HepG2 (cell line): Measurements from ENCODE around the gene ID4. TPM values are rescaled to one million over a fixed set of nuclear protein-coding genes. Genes with fewer than 3 reads are reported as not detected.

Experiments
- ARHGAP35 ChIP-seq: sonication (generic); formaldehyde crosslinking; IDR thresholded peaks from 2 replicates; pipeline ENCODE4 v1.9.0; 2022; ENCODE audit warnings: mild to moderate bottlenecking, inconsistent platforms, moderate library complexity, missing genetic modification reagents, borderline replicate concordance
- E2F2 ChIP-seq: sonication (generic); formaldehyde crosslinking; IDR thresholded peaks from 2 replicates; pipeline ENCODE4 v1.4.0; 2020; ENCODE audit warnings: missing genetic modification reagents, borderline replicate concordance
- FOXC1 ChIP-seq: sonication (generic); formaldehyde crosslinking; IDR thresholded peaks from 2 replicates; pipeline ENCODE4 v1.8.0; 2022; ENCODE audit warnings: mild to moderate bottlenecking, missing genetic modification reagents, borderline replicate concordance
- GLMP ChIP-seq: sonication (generic); formaldehyde crosslinking; IDR thresholded peaks from 2 replicates; pipeline ENCODE4 v1.9.0; 2021; ENCODE audit warnings: missing genetic modification reagents, mild to moderate bottlenecking, borderline replicate concordance
- NFE2L2 ChIP-seq: fragments of 150-350 bp; IDR thresholded peaks from 2 replicates; pipeline ENCODE4 v1.6.1; 2014; ENCODE audit warnings: low read length
- NR2C2 ChIP-seq: sonication (generic); formaldehyde crosslinking; IDR thresholded peaks from 2 replicates; pipeline ENCODE4 v1.4.0; 2020; ENCODE audit warnings: missing genetic modification reagents, mild to moderate bottlenecking, moderate library complexity, borderline replicate concordance
- PHB2 ChIP-seq: fragments of 450-650 bp; IDR thresholded peaks from 2 replicates; pipeline ENCODE4 v1.6.1; 2018; ENCODE audit not compliant: partially characterized antibody
- PRDM4 ChIP-seq: sonication (generic); formaldehyde crosslinking; IDR thresholded peaks from 2 replicates; pipeline ENCODE4 v1.9.0; 2021; ENCODE audit warnings: missing genetic modification reagents, borderline replicate concordance
- SIX1 ChIP-seq: sonication (generic); formaldehyde crosslinking; IDR thresholded peaks from 2 replicates; pipeline ENCODE4 v1.4.0; 2020; ENCODE audit warnings: missing genetic modification reagents, borderline replicate concordance
- SMAD9 ChIP-seq: sonication (generic); formaldehyde crosslinking; IDR thresholded peaks from 2 replicates; pipeline ENCODE4 v1.5.1; 2020; ENCODE audit warnings: mild to moderate bottlenecking, missing genetic modification reagents
- TCF12 ChIP-seq, 2 experiments: fragments of 450-650 bp in 1 of 2; sonication (generic) in 1 of 2; formaldehyde crosslinking in 1 of 2; IDR thresholded peaks; 2 replicates each; pipeline versions ENCODE4 v1.6.1 to v1.8.0; 2017 to 2022; ENCODE audit warnings: antibody characterized with exemption in 1 of 2, mild to moderate bottlenecking in 1 of 2, missing genetic modification reagents in 1 of 2, moderate library complexity in 1 of 2
- ZBTB7A ChIP-seq: sonication (generic); formaldehyde crosslinking; IDR thresholded peaks from 2 replicates; pipeline ENCODE4 v1.8.0; 2022; ENCODE audit warnings: mild to moderate bottlenecking, missing genetic modification reagents
- ZBTB8A ChIP-seq: sonication (generic); formaldehyde crosslinking; IDR thresholded peaks from 2 replicates; pipeline ENCODE4 v1.4.0; 2020; ENCODE audit warnings: mild to moderate bottlenecking, low read depth, missing genetic modification reagents, borderline replicate concordance
- ZFP41 ChIP-seq: sonication (generic); formaldehyde crosslinking; IDR thresholded peaks from 2 replicates; pipeline ENCODE4 v1.4.0; 2020; ENCODE audit warnings: mild to moderate bottlenecking, missing genetic modification reagents, borderline replicate concordance
- ZNF143 ChIP-seq: sonication (generic); formaldehyde crosslinking; IDR thresholded peaks from 2 replicates; pipeline ENCODE4 v1.4.0; 2020; ENCODE audit warnings: missing genetic modification reagents
- ZNF282 ChIP-seq: fragments of 450-650 bp; IDR thresholded peaks from 2 replicates; pipeline ENCODE4 v1.6.1; 2018; ENCODE audit not compliant: partially characterized antibody
- ZNF296 ChIP-seq: sonication (generic); formaldehyde crosslinking; conservative IDR thresholded peaks from 2 replicates; pipeline ENCODE4 v1.5.0; 2020; ENCODE audit warnings: mild to moderate bottlenecking, missing genetic modification reagents
- ZNF510 ChIP-seq: sonication (generic); formaldehyde crosslinking; IDR thresholded peaks from 2 replicates; pipeline ENCODE4 v1.4.0; 2020; ENCODE audit warnings: low read depth, mild to moderate bottlenecking, missing genetic modification reagents
- ZNF83 ChIP-seq: sonication (generic); formaldehyde crosslinking; IDR thresholded peaks from 2 replicates; pipeline ENCODE4 v1.4.0; 2020; ENCODE audit warnings: missing genetic modification reagents, mild to moderate bottlenecking, borderline replicate concordance
- ZNF883 ChIP-seq: sonication (generic); formaldehyde crosslinking; IDR thresholded peaks from 2 replicates; pipeline ENCODE4 v1.5.1; 2020; ENCODE audit warnings: mild to moderate bottlenecking, missing genetic modification reagents; ENCODE audit errors: not compliant biosample characterization
- polyA plus RNA-seq, 8 experiments: library from polyadenylated mRNA; depleted of rRNA in 3 of 8; stranded (reverse) in 7 of 8; unstranded in 1 of 8; fragments of >200 nt; fragmentation: Illumina TruSeq in 4 of 8; extraction: Trizol in 4 of 8; gene quantifications; 2 replicates each; pipeline versions ENCODE4 v1.2.1 to v1.2.3, GENCODE V29; 2011 to 2016; ENCODE audit warnings: low read depth in 4 of 8, missing spikeins in 1 of 8, mixed read lengths in 1 of 8; ENCODE audit not compliant: insufficient read depth in 1 of 8
- total RNA-seq, 5 experiments: library from RNA; depleted of rRNA; stranded (reverse); fragments of >200 nt; fragmentation: Illumina TruSeq; extraction: Trizol; gene quantifications; 2 replicates each; pipeline ENCODE4 v1.2.3, GENCODE V29; 2016; ENCODE audit warnings: low read depth in 1 of 5
- TF ChIP-seq, protein P1 (sequence below): sonication (generic); formaldehyde crosslinking; IDR thresholded peaks from 2 replicates; pipeline ENCODE4 v1.4.0; 2020; ENCODE audit warnings: missing genetic modification reagents, borderline replicate concordance

The ID4 gene
- total and polyA plus RNA-seq, 2 of the 13 experiments (the other 11 are each of a cell fraction or from before 2014, with no cell fraction given) = 0.20 to 0.44 TPM

DNA sequence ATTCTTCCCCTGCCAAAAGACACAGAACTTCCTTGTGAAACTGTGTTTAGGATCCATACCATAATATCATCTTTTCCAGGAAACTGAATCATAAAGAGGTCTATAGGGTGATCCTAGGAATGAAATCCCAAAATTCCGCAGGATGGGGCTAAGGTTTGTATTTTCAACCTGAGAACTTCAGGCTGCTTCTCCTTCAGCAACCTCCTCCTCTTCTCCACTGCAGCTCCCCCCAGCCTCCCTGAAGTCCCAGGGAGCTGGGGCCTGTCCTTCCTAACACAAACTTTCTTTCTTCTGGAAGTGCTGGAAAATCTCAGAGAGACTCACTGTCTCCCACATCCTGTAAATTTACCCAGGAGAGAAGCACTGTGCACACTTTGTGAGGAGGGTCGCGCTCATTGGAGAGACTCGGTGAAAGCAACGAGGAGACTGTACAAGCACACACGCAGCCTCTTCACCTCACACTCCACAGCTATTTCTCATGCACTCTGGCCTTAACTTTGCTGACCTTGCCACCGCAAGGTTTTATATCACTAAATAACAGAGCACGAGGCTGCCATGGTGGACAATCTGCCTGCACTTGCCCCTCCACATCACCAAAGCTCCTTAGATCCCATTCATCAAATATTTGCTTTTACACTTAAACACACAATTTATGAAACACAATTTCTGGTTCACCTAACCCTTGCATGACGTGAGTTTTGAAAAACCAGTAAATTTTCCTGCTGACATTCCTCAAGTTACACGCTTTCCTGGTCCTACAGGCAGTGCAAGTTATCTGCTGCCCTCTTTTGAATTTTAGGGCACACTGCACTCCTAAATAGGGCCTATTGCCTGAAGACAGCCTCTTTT lies 14.3 kb downstream of the ID4 start (continued):
- TF ChIP-seq TCF12 (IDR thresholded peaks at IDR 0.05) = no peak
- no peak for TF ChIP-seq TCF12 (CRISPR knock-in tag; IDR thresholded peaks at IDR 0.05)
- no peak for TF ChIP-seq ZBTB8A (CRISPR knock-in tag)
- peak; percentile 72; the same call in 1 of the 2 replicates for TF ChIP-seq SIX1
- peak; percentile 29 for TF ChIP-seq ZNF883 (CRISPR knock-in tag)
- TF ChIP-seq ZNF510 (CRISPR knock-in tag) = no peak
- no peak for TF ChIP-seq GLMP (CRISPR knock-in tag)
- no peak for TF ChIP-seq PRDM4 (CRISPR knock-in tag)
- TF ChIP-seq E2F2 (CRISPR knock-in tag) = no peak
- no peak for TF ChIP-seq ZNF143 (CRISPR knock-in tag)
- TF ChIP-seq ZNF282 = no peak
- no peak for TF ChIP-seq ZBTB7A (CRISPR knock-in tag)
- TF ChIP-seq ZFP41 (CRISPR knock-in tag) = no peak
- TF ChIP-seq PHB2 = no peak
- no peak for TF ChIP-seq ZNF296 (CRISPR knock-in tag)
- TF ChIP-seq ZNF83 (CRISPR knock-in tag) = no peak
- no peak for TF ChIP-seq FOXC1 (CRISPR knock-in tag)
- TF ChIP-seq NFE2L2 = no peak
- TF ChIP-seq, protein P1, sequence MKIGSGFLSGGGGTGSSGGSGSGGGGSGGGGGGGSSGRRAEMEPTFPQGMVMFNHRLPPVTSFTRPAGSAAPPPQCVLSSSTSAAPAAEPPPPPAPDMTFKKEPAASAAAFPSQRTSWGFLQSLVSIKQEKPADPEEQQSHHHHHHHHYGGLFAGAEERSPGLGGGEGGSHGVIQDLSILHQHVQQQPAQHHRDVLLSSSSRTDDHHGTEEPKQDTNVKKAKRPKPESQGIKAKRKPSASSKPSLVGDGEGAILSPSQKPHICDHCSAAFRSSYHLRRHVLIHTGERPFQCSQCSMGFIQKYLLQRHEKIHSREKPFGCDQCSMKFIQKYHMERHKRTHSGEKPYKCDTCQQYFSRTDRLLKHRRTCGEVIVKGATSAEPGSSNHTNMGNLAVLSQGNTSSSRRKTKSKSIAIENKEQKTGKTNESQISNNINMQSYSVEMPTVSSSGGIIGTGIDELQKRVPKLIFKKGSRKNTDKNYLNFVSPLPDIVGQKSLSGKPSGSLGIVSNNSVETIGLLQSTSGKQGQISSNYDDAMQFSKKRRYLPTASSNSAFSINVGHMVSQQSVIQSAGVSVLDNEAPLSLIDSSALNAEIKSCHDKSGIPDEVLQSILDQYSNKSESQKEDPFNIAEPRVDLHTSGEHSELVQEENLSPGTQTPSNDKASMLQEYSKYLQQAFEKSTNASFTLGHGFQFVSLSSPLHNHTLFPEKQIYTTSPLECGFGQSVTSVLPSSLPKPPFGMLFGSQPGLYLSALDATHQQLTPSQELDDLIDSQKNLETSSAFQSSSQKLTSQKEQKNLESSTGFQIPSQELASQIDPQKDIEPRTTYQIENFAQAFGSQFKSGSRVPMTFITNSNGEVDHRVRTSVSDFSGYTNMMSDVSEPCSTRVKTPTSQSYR (CRISPR knock-in tag) = no peak
- TF ChIP-seq ARHGAP35 (CRISPR knock-in tag) = no peak; the same call in 1 of the 2 replicates
- no peak for TF ChIP-seq NR2C2
- TF ChIP-seq SMAD9 = no peak
